ENCODE data around the gene SIK1. TPM values are rescaled to one million over a fixed set of nuclear protein-coding genes. Genes with fewer than 3 reads are reported as not detected.
"Not testable (repeated sequence)": the region's sequence is repeated elsewhere in the genome, so short reads cannot be mapped to it uniquely, and the experiment has no call there.

The SIK1 gene
- polyA plus RNA-seq (2014; cell fraction: cytosol; rRNA removed) = 0.68 and 0.73 TPM in 2 replicates
- polyA plus RNA-seq (2014; cell fraction: nucleus; rRNA removed) = 0.50 and 1.3 TPM in 2 replicates

GRCh38 chr21:43426404-43427241 lies at the start of gene SIK1:
Gene SIK1, minus strand, starts transcription at chr21:43427131. Its CDS starts 953 bp downstream, at chr21:43426178.
- DNase-seq (ENCODE audit: low spot score) = not testable (repeated sequence)

GRCh38 chr21:43471597-43472242 lies 44.8 kb upstream of the SIK1 start:
- DNase-seq (ENCODE audit: low spot score) = not testable (repeated sequence)

- DNase-seq (ENCODE audit: low spot score) = not testable (repeated sequence)
These were observed 43.0 kb upstream of the SIK1 start for GRCh38 chr21:43469719-43470458.

GRCh38 chr21:43467785-43468184 lies 40.9 kb upstream of the SIK1 start:
- DNase-seq (ENCODE audit: low spot score) = no peak

GRCh38 chr21:43465159-43465558 lies 38.2 kb upstream of the SIK1 start:
- not testable (repeated sequence) for DNase-seq (ENCODE audit: low spot score)

- not testable (repeated sequence) for DNase-seq (ENCODE audit: low spot score)
These were observed 36.7 kb upstream of the SIK1 start for GRCh38 chr21:43463498-43464261.

GRCh38 chr21:43462932-43463331 lies 36.0 kb upstream of the SIK1 start:
- not testable (repeated sequence) for DNase-seq (ENCODE audit: low spot score)

GRCh38 chr21:43460475-43460874 lies 33.5 kb upstream of the SIK1 start:
- not testable (repeated sequence) for DNase-seq (ENCODE audit: low spot score)

GRCh38 chr21:43458995-43459394 lies 32.1 kb upstream of the SIK1 start:
- not testable (repeated sequence) for DNase-seq (ENCODE audit: low spot score)

- DNase-seq (ENCODE audit: low spot score) = not testable (repeated sequence)
These were observed 29.8 kb upstream of the SIK1 start for GRCh38 chr21:43456616-43457314.

- not testable (repeated sequence) for DNase-seq (ENCODE audit: low spot score)
These were observed 28.8 kb upstream of the SIK1 start for GRCh38 chr21:43455717-43456116.

- not testable (repeated sequence) for DNase-seq (ENCODE audit: low spot score)
These were observed 27.2 kb upstream of the SIK1 start for GRCh38 chr21:43454176-43454575.

GRCh38 chr21:43451850-43452249 lies 24.9 kb upstream of the SIK1 start:
- DNase-seq (ENCODE audit: low spot score) = not testable (repeated sequence)

- DNase-seq (ENCODE audit: low spot score) = not testable (repeated sequence)
These were observed 23.4 kb upstream of the SIK1 start for GRCh38 chr21:43450287-43450686.

GRCh38 chr21:43447353-43447977 lies 20.5 kb upstream of the SIK1 start:
- not testable (repeated sequence) for DNase-seq (ENCODE audit: low spot score)

GRCh38 chr21:43446277-43446932 lies 19.5 kb upstream of the SIK1 start:
- DNase-seq (ENCODE audit: low spot score) = not testable (repeated sequence)

GRCh38 chr21:43444524-43444923 lies 17.6 kb upstream of the SIK1 start:
- not testable (repeated sequence) for DNase-seq (ENCODE audit: low spot score)

GRCh38 chr21:43442571-43442970 lies 15.6 kb upstream of the SIK1 start:
- not testable (repeated sequence) for DNase-seq (ENCODE audit: low spot score)

All from SK-N-DZ (cell line).